Activated naive CD4-positive, alpha-beta T cell treated with Interleukin-2 at 50 U/mL for 16 hours (primary cell): ENCODE data around the gene ZNF724.

Experiments used
- DNase-seq: peaks from one replicate; pipeline ENCODE4 v3.0.0-alpha.2; 2020

Gene ZNF724

DNA sequence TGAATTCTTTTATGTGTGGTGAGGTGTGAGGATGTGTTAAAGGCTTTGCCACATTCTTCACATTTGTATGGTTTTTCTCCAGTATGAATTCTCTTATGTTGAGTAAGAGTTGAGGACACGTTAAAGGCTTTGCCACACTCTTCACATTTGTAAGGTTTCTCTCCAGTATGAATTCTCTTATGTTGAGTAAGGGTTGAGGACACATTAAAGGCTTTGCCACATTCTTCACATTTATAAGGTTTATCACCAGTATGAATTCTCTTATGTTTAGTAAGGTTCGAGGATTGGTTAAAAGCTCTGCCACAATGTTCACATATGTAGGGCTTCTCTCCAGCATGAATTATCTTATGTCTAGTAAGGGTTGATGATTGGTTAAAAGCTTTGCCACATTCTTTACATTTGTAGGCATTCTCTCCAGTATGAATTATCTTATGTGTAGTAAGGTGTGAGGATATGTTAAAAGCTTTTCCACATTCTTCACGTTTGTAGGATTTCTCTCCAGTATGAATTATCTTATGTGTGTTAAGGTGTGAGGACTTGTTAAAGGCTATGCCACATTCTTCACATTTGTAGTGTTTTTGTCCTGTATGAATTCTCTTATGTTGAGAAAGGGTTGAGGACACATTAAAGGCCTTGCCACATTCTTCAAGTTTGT, 27.1 kb downstream of the ZNF724 start:
- DNase-seq = no peak

DNA sequence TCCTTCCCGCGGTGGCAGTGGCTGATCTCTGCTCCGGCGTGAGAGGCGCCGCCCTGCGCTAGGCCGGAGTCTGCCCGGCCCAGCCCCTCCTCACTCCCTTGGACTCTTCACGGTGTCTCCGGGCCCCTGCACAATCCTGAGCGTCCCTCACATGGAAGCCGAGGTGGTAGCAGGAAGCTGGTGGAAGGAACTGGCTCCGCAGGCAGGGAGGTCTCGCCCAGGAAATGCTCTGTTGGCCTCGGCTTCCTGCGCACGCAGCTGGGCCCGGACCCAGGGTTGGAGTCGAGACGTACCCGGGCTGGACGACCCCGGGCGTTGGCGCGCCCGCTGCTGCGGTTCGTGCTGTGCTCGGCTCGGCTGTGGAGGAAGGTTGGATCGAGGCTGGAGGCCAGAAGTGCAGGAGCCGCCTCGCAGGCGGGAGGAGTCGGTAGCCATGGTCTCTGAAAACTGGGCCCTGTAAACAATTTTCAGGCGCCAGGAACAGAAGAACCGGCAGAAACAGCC, 46.3 kb downstream of the ZNF724 start:
- DNase-seq = no peak

DNA sequence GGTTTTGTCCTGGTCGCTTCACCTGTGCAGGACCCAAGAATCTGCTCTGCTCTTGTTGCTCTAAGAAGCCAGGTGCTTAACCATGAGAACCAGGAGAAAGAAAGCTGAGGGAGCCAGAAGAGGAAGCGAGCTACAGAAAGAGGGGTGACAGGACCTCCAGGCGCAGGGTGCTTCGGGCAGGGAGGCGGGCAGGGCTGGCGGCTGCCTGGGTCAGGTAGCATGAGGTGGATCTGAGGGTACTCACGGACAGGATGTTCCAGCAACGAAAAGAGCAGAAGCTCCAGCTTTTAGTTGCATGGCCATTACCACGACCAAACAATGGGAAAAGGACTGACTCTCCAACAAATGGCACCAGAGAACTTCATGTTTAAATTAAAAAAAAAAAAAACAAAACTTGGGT, 59.9 kb downstream of the ZNF724 start:
- no peak for DNase-seq

GRCh38 chr19:23183251-23183650, 66.9 kb downstream of the ZNF724 start:
- no peak for DNase-seq
